MM.1S (cell line): ENCODE measurements around the gene ZNF787.

ENCODE experiments used
- EZH2 ChIP-seq: fragments of 300-600 bp; sonication (generic); optimal IDR thresholded peaks from 2 replicates; pipeline ENCODE3; 2017; ENCODE audit warnings: low read depth, mild to moderate bottlenecking, antibody characterized with exemption, low read length, mixed read lengths
- EZH2phosphoT487 ChIP-seq: fragments of 300-600 bp; sonication (generic); IDR thresholded peaks from 2 replicates; pipeline ENCODE4 v1.6.1; 2018; ENCODE audit warnings: antibody characterized with exemption, low read length
- TF ChIP-seq, protein P1 (sequence below): fragments of 300-600 bp; sonication (generic); IDR thresholded peaks from 2 replicates; pipeline ENCODE4 v1.5.1; 2016; ENCODE audit warnings: antibody characterized with exemption, low read length, mixed read lengths

DNA sequence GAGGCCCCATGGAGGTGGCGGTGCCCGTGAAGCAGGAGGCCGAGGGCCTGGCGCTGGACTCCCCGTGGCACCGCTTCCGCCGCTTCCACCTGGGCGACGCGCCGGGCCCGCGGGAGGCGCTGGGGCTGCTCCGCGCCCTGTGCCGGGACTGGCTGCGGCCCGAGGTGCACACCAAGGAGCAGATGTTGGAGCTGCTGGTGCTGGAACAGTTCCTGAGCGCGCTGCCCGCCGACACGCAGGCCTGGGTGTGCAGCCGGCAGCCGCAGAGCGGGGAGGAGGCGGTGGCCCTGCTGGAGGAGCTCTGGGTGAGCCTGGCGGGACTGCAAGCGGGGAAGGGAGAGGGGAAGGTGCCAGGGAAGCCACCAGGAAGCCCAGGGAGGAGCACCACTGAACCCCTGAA is 25.8 kb upstream of the ZNF787 start:
- TF ChIP-seq, protein P1, sequence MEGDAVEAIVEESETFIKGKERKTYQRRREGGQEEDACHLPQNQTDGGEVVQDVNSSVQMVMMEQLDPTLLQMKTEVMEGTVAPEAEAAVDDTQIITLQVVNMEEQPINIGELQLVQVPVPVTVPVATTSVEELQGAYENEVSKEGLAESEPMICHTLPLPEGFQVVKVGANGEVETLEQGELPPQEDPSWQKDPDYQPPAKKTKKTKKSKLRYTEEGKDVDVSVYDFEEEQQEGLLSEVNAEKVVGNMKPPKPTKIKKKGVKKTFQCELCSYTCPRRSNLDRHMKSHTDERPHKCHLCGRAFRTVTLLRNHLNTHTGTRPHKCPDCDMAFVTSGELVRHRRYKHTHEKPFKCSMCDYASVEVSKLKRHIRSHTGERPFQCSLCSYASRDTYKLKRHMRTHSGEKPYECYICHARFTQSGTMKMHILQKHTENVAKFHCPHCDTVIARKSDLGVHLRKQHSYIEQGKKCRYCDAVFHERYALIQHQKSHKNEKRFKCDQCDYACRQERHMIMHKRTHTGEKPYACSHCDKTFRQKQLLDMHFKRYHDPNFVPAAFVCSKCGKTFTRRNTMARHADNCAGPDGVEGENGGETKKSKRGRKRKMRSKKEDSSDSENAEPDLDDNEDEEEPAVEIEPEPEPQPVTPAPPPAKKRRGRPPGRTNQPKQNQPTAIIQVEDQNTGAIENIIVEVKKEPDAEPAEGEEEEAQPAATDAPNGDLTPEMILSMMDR: no peak
- TF ChIP-seq EZH2: no peak
- TF ChIP-seq EZH2phosphoT487: no peak
